ENCODE results near the gene DCLK1. TPM values are rescaled to one million over a fixed set of nuclear protein-coding genes. Genes with fewer than 3 reads are reported as not detected.

The DCLK1 gene
- total RNA-seq, 6 experiments from 2014 or later: 0.07 to 0.12 (median 0.10) TPM; not detected in 2

- no peaks in the 10 kb centered on the region for H3K36me3 ChIP-seq
- H3K9me3 ChIP-seq: no peaks in the 10 kb centered on the region
- ATAC-seq: no peak
- no peak overlapping the region for H3K4me3 ChIP-seq
- intact Hi-C loops (cut with DNase I): no loop called here
- no peak overlapping the region for H3K27ac ChIP-seq
- DNase-seq: no peak
- TF ChIP-seq CTCF (IDR thresholded peaks at IDR 0.05): no peak
- TF ChIP-seq POLR2A (IDR thresholded peaks at IDR 0.05): no peak
- WGBS (ENCODE audit: insufficient coverage, low coverage, low lambda C conversion rate, missing lambda C conversion rate): 57% methylated on average over 4 of the region's 4 CpGs
- H3K4me1 ChIP-seq: no peaks in the 10 kb centered on the region
- H3K27me3 ChIP-seq: no peaks in the 10 kb centered on the region
These were observed 290.1 kb downstream of the DCLK1 start for GRCh38 chr13:35841060-35841521.

GRCh38 chr13:35839806-35840205 lies 291.4 kb downstream of the DCLK1 start:
- Histone ChIP-seq H3K4me3 (no peak overlapping the region), H3K9me3 (no peaks in the 10 kb centered on the region), H3K27me3 (no peaks in the 10 kb centered on the region), H3K36me3 (no peaks in the 10 kb centered on the region), H3K4me1 (no peaks in the 10 kb centered on the region), H3K27ac (no peak overlapping the region)
- no peak for TF ChIP-seq CTCF (IDR thresholded peaks at IDR 0.05)
- WGBS (ENCODE audit: insufficient coverage, low coverage, low lambda C conversion rate, missing lambda C conversion rate): 56% methylated on average over 4 of the region's 5 CpGs
- intact Hi-C loops (cut with DNase I): no loop called here
- ATAC-seq: no peak
- no peak for DNase-seq

- ATAC-seq (no peak), DNase-seq (no peak)
- Histone ChIP-seq H3K27me3 (no peaks in the 10 kb centered on the region), H3K4me3 (no peak overlapping the region), H3K36me3 (no peaks in the 10 kb centered on the region), H3K27ac (no peak overlapping the region), H3K9me3 (no peaks in the 10 kb centered on the region), H3K4me1 (no peaks in the 10 kb centered on the region)
- 25% methylated on average over 1 of the region's 1 CpG for WGBS (ENCODE audit: insufficient coverage, low coverage, low lambda C conversion rate, missing lambda C conversion rate)
- TF ChIP-seq POLR2A (IDR thresholded peaks at IDR 0.05): no peak
- no peak for TF ChIP-seq CTCF (IDR thresholded peaks at IDR 0.05)
- intact Hi-C loops (cut with DNase I): no loop called here
These were observed 292.8 kb downstream of the DCLK1 start for GRCh38 chr13:35838356-35838755.

GRCh38 chr13:35836446-35836845 lies 294.7 kb downstream of the DCLK1 start:
- 77% methylated on average over 7 of the region's 7 CpGs for WGBS (ENCODE audit: insufficient coverage, low coverage, low lambda C conversion rate, missing lambda C conversion rate)
- no peaks in the 10 kb centered on the region for H3K9me3 ChIP-seq

More at GRCh38 chr13:35836446-35836845, 294.7 kb downstream of the DCLK1 start:
- ATAC-seq: no peak
- Histone ChIP-seq H3K4me3 (no peak overlapping the region), H3K27ac (no peak overlapping the region), H3K27me3 (no peaks in the 10 kb centered on the region), H3K4me1 (no peaks in the 10 kb centered on the region), H3K36me3 (no peaks in the 10 kb centered on the region)
- TF ChIP-seq POLR2A (IDR thresholded peaks at IDR 0.05) (no peak), CTCF (IDR thresholded peaks at IDR 0.05) (no peak)
- no peak for DNase-seq
- intact Hi-C loops (cut with DNase I): no loop called here

Measured in right lobe of liver (tissue), 6 donors.